IMR-90 (cell line): Measurements from ENCODE around the gene PPM1L. TPM values are rescaled to one million over a fixed set of nuclear protein-coding genes. Genes with fewer than 3 reads are reported as not detected.

ENCODE experiments used
- ATAC-seq: fragments of 200-7000 bp; cut with Tn5 transposase; 2 replicates; pipeline ENCODE4 v1.9.1; 2020; ENCODE audit warnings: low read depth, mild to moderate bottlenecking, moderate library complexity
- BruUV-seq: library from RNA; stranded (reverse); fragments of 400-500 nt; replicated peaks from 2 replicates; lab custom pipeline; 2021; lab: Mats Ljungman, UMichigan
- CTCF ChIA-PET: fragments of 300-600 bp; formaldehyde crosslinking; extraction: SDS; loops from one replicate; lab custom pipeline; 2021; ENCODE audit warnings: antibody characterized with exemption; lab: Yijun Ruan, JAX
- POLR2A ChIA-PET: fragments of 300-600 bp; sonication (Branson Sonifier 250); formaldehyde crosslinking; loops from one replicate; lab custom pipeline; 2022; ENCODE audit warnings: antibody characterized with exemption; ENCODE audit not compliant: unreplicated experiment; lab: Charles Lee
- DNase-seq: peaks from one replicate; pipeline ENCODE4 v3.0.0; 2013
- H2AFZ ChIP-seq: replicated peaks from 2 replicates; pipeline ENCODE3; 2013; ENCODE audit warnings: low read length, mild to moderate bottlenecking; ENCODE audit not compliant: poor library complexity
- H2AK5ac ChIP-seq: 2 replicates; pipeline ENCODE4 v1.6.1; 2013; ENCODE audit warnings: low read depth, low read length, inconsistent platforms
- H2AK9ac ChIP-seq: replicated peaks from 2 replicates; pipeline ENCODE3; 2013; ENCODE audit warnings: mild to moderate bottlenecking, low read depth, low read length, moderate library complexity; ENCODE audit not compliant: poor library complexity
- H2BK120ac ChIP-seq: 2 replicates; pipeline ENCODE4 v1.6.1; 2013; ENCODE audit warnings: low read depth, low read length, inconsistent platforms
- H2BK15ac ChIP-seq: 3 replicates; pipeline ENCODE4 v1.6.1; 2013; ENCODE audit warnings: low read depth, low read length, inconsistent platforms
- H2BK20ac ChIP-seq: 2 replicates; pipeline ENCODE4 v1.6.1; 2013; ENCODE audit warnings: low read depth, mild to moderate bottlenecking, inconsistent platforms, low read length, moderate library complexity
- H2BK5ac ChIP-seq: 2 replicates; pipeline ENCODE4 v1.6.1; 2013; ENCODE audit warnings: mild to moderate bottlenecking, low read depth, low read length, inconsistent platforms; ENCODE audit not compliant: poor library complexity, severe bottlenecking
- H3K14ac ChIP-seq: replicated peaks from 2 replicates; pipeline ENCODE4 v1.6.1; 2013; ENCODE audit warnings: low read depth, low read length, inconsistent platforms
- H3K18ac ChIP-seq: 2 replicates; pipeline ENCODE4 v1.6.1; 2013; ENCODE audit warnings: low read depth, low read length, control low read depth
- H3K23ac ChIP-seq: 2 replicates; pipeline ENCODE4 v1.6.1; 2013; ENCODE audit warnings: low read depth, low read length, inconsistent platforms
- H3K27ac ChIP-seq: 2 replicates; pipeline ENCODE4 v1.5.1; 2013; ENCODE audit warnings: mild to moderate bottlenecking, control low read depth, low read length; ENCODE audit not compliant: insufficient read depth
- H3K27me3 ChIP-seq: 2 replicates; pipeline ENCODE4 v1.6.1; 2013; ENCODE audit warnings: low read length; ENCODE audit not compliant: control insufficient read depth, insufficient read depth
- H3K36me3 ChIP-seq: 2 replicates; pipeline ENCODE4 v1.6.1; 2013; ENCODE audit warnings: low read length, mixed read lengths; ENCODE audit not compliant: control insufficient read depth, insufficient read depth
- H3K4ac ChIP-seq: 2 replicates; pipeline ENCODE4 v1.6.1; 2013; ENCODE audit warnings: low read depth, low read length, inconsistent platforms
- H3K4me1 ChIP-seq: 2 replicates; pipeline ENCODE4 v1.6.1; 2013; ENCODE audit warnings: low read length, mixed read lengths; ENCODE audit not compliant: control insufficient read depth, insufficient read depth
- H3K4me2 ChIP-seq: 2 replicates; pipeline ENCODE4 v1.6.1; 2013; ENCODE audit warnings: low read depth, mild to moderate bottlenecking, control low read depth, low read length, moderate library complexity
- H3K4me3 ChIP-seq: 2 replicates; pipeline ENCODE4 v1.5.1; 2013; ENCODE audit warnings: low read depth, mild to moderate bottlenecking, control low read depth, low read length, moderate library complexity; ENCODE audit not compliant: insufficient read depth
- H3K56ac ChIP-seq: 2 replicates; pipeline ENCODE4 v1.6.1; 2013; ENCODE audit warnings: low read length, inconsistent platforms; ENCODE audit not compliant: insufficient read depth; ENCODE audit errors: extremely low read depth
- H3K79me1 ChIP-seq, 2 experiments: 2 replicates each; pipeline ENCODE4 v1.6.1; 2013; ENCODE audit warnings: low read length in 2 of 2, inconsistent platforms in 1 of 2, low read depth in 1 of 2
- H3K9ac ChIP-seq: 2 replicates; pipeline ENCODE4 v1.6.1; 2013; ENCODE audit warnings: low read depth, low read length, control low read depth
- H3K9me1 ChIP-seq: 2 replicates; pipeline ENCODE4 v1.6.1; 2013; ENCODE audit warnings: low read length, inconsistent platforms; ENCODE audit not compliant: insufficient read depth
- H3K9me3 ChIP-seq: 2 replicates; pipeline ENCODE4 v1.6.1; 2013; ENCODE audit warnings: low read length; ENCODE audit not compliant: control insufficient read depth, insufficient read depth
- H4K20me1 ChIP-seq: 2 replicates; pipeline ENCODE4 v1.6.1; 2013; ENCODE audit warnings: low read length, inconsistent platforms; ENCODE audit not compliant: insufficient read depth
- H4K5ac ChIP-seq: 2 replicates; pipeline ENCODE4 v1.6.1; 2013; ENCODE audit warnings: mild to moderate bottlenecking, low read depth, low read length, control low read depth
- H4K8ac ChIP-seq, 2 experiments: 2 replicates each; pipeline ENCODE4 v1.6.1; 2013; ENCODE audit warnings: low read depth in 2 of 2, low read length in 2 of 2, control low read depth in 1 of 2, inconsistent platforms in 1 of 2
- H4K91ac ChIP-seq: 2 replicates; pipeline ENCODE4 v1.6.1; 2013; ENCODE audit warnings: low read depth, low read length, inconsistent platforms; ENCODE audit not compliant: insufficient read depth
- BHLHE40 ChIP-seq: fragments of 150-350 bp; IDR thresholded peaks from 2 replicates; pipeline ENCODE4 v1.6.1; 2016; ENCODE audit warnings: mild to moderate bottlenecking, low read depth, low read length
- CHD1 ChIP-seq: IDR thresholded peaks from 2 replicates; pipeline ENCODE4 v1.6.1; 2012; ENCODE audit warnings: low read depth, low read length, improper control_type of control experiment
- MXI1 ChIP-seq: IDR thresholded peaks from 2 replicates; pipeline ENCODE4 v1.6.1; 2012; ENCODE audit warnings: low read depth, mild to moderate bottlenecking, low read length, moderate library complexity, borderline replicate concordance
- SMC3 ChIP-seq: fragments of 150-350 bp; IDR thresholded peaks from 2 replicates; pipeline ENCODE4 v1.6.1; 2016; ENCODE audit warnings: low read depth, mild to moderate bottlenecking, antibody characterized with exemption, low read length, moderate library complexity
- WGBS, 2 experiments: methylation state at CpG; one replicate each; pipeline versions ENCODE4 v1.1.5 to v1.1.7; 2013; ENCODE audit warnings: missing lambda C conversion rate in 2 of 2; ENCODE audit not compliant: insufficient read length in 1 of 2; ENCODE audit errors: extremely low coverage in 2 of 2; 5-methylcytosine and 5-hydroxymethylcytosine counted together
- dilution Hi-C: fragments of 300-500 bp; cut with HindIII; formaldehyde crosslinking; loops from one replicate; pipeline ENCODE4 v1.14.3; 2018; ENCODE audit warnings: low sequenced_read_pairs; ENCODE audit not compliant: unreplicated experiment
- in situ Hi-C: fragments of 300-500 bp; cut with MboI; formaldehyde crosslinking; loops from 3 replicates; pipeline ENCODE4 v1.14.3; 2019; ENCODE audit warnings: low sequenced_read_pairs, inconsistent platforms, mixed read lengths
- intact Hi-C: fragments of 100-400 bp; cut with micrococcal nuclease; formaldehyde crosslinking; loops from 2 replicates; pipeline ENCODE4 v1.10.0; 2022
- polyA plus RNA-seq, 3 experiments: library from polyadenylated mRNA; depleted of rRNA; stranded (reverse); fragments of >200 nt; gene quantifications; 2 replicates each; pipeline ENCODE4 v1.2.3, GENCODE V29; 2012; ENCODE audit warnings: low replicate concordance in 1 of 3
- total RNA-seq: library from RNA; depleted of rRNA; stranded (reverse); fragments of >200 nt; gene quantifications from 2 replicates; pipeline ENCODE4 v1.2.3, GENCODE V29; 2012

The PPM1L gene
- total and polyA plus RNA-seq, 2 of the 4 experiments (the other 2 are of a cell fraction): 0.14 to 0.18 TPM

- TF ChIP-seq CHD1 (no peak), BHLHE40 (no peak)
Observed at GRCh38 chr3:160842021-160843005, 86.3 kb downstream of the PPM1L start (continued).

DNA sequence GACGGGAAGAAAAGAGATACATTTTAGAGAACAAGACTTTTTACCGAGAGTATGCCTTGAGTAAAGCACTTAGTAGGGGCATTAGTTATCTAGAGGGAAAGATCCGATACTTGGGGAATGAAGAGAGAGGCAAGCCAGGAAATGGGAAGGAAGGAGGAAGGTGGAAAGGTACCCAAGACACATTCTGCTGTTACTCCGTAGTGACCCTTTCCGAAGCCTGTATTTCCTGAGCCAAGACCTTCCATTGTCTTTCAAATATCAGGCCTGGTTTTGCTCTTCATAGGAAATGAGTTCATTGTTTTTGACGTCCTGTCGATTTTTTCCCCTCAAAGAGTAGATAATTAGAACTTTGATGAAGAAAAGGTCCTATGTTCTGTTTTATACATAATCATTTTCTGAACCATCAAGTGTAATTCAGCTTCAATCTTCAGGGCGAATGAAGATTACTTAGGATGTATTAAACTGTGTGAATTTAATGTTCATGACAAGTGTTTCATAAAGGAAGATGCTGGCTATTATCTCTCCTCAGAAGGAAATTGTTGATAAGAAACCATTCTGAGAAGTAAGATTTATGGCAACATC lies 95.7 kb downstream of the PPM1L start:
- Histone ChIP-seq H2BK15ac (no peak overlapping the region), H4K8ac (no peak overlapping the region), H2BK20ac (no peak overlapping the region), H3K4ac (no peak overlapping the region), H3K18ac (no peak overlapping the region), H2AFZ (no peak overlapping the region), H3K27ac (no peak overlapping the region), H2BK5ac (no peak overlapping the region), H3K4me1 (no peaks in the 10 kb centered on the region), H3K9ac (no peak overlapping the region), H3K4me2 (no peak overlapping the region), H3K14ac (no peak overlapping the region), H2AK5ac (no peak overlapping the region), H3K56ac (no peak overlapping the region), H4K5ac (no peak overlapping the region), H3K9me3 (no peaks in the 10 kb centered on the region), H3K79me1 (no peaks in the 10 kb centered on the region), H3K36me3 (no peaks in the 10 kb centered on the region), H4K20me1 (no peaks in the 10 kb centered on the region), H3K23ac (no peak overlapping the region), H2BK120ac (no peak overlapping the region), H3K4me3 (no peak overlapping the region), H3K9me1 (no peaks in the 10 kb centered on the region), H4K91ac (no peak overlapping the region), H2AK9ac (no peak overlapping the region), H3K27me3 (no peaks in the 10 kb centered on the region)
- in situ Hi-C loops (no loop called here), intact Hi-C loops (no loop called here), dilution Hi-C loops (no loop called here)
- WGBS, 2 experiments: 50% methylated on average over 2 of the region's 8 CpGs; no CpG with 5 or more reads in 1 of the 2 experiments
- DNase-seq (no peak), ATAC-seq (no peak)
- CTCF ChIA-PET: no interaction called here
- TF ChIP-seq SMC3 (no peak), BHLHE40 (no peak), MXI1 (no peak)
- no TSS peak for BruUV-seq
- POLR2A ChIA-PET: no interaction called here
